ENCODE measurements around the gene HEPN1.

HEPN1 gene

GRCh38 chr11:124918950-124919349 is at the start of gene HEPN1:
Gene HEPN1, plus strand, starts transcription at chr11:124919250.
- no peak for DNase-seq (ENCODE audit: low read depth in 2 of 2)

- no peak for DNase-seq (ENCODE audit: low read depth in 2 of 2)
Measured at GRCh38 chr11:124869331-124869730, 49.7 kb upstream of the HEPN1 start.

GRCh38 chr11:124869856-124870387 is 49.1 kb upstream of the HEPN1 start:
- no peak for DNase-seq (ENCODE audit: low read depth in 2 of 2)

- DNase-seq (ENCODE audit: low read depth in 2 of 2), result no peak
Measured at GRCh38 chr11:124870430-124870829, 48.6 kb upstream of the HEPN1 start.

GRCh38 chr11:124872280-124872679 is 46.8 kb upstream of the HEPN1 start:
- DNase-seq (ENCODE audit: low read depth in 2 of 2), result no peak

- no peak for DNase-seq (ENCODE audit: low read depth in 2 of 2)
Measured at GRCh38 chr11:124872741-124873140, 46.3 kb upstream of the HEPN1 start.

- no peak for DNase-seq (ENCODE audit: low read depth in 2 of 2)
Measured at GRCh38 chr11:124873951-124874350, 45.1 kb upstream of the HEPN1 start.

- no peak for DNase-seq (ENCODE audit: low read depth in 2 of 2)
Measured at GRCh38 chr11:124874571-124875255, 44.3 kb upstream of the HEPN1 start.

GRCh38 chr11:124875401-124875800 is 43.6 kb upstream of the HEPN1 start:
- DNase-seq (ENCODE audit: low read depth in 2 of 2), result no peak

- DNase-seq (ENCODE audit: low read depth in 2 of 2), result peak; percentile 67 to 71
Measured at GRCh38 chr11:124875943-124876817, 42.9 kb upstream of the HEPN1 start.

- no peak for DNase-seq (ENCODE audit: low read depth in 2 of 2)
Measured at GRCh38 chr11:124876818-124877630, 42.0 kb upstream of the HEPN1 start.

GRCh38 chr11:124877631-124877909 is 41.5 kb upstream of the HEPN1 start:
- no peak for DNase-seq (ENCODE audit: low read depth in 2 of 2)

GRCh38 chr11:124877910-124878758 is 40.9 kb upstream of the HEPN1 start:
- no peak for DNase-seq (ENCODE audit: low read depth in 2 of 2)

- no peak for DNase-seq (ENCODE audit: low read depth in 2 of 2)
Measured at GRCh38 chr11:124878759-124879492, 40.1 kb upstream of the HEPN1 start.

- DNase-seq (ENCODE audit: low read depth in 2 of 2), result no peak
Measured at GRCh38 chr11:124879493-124880289, 39.4 kb upstream of the HEPN1 start.

- no peak for DNase-seq (ENCODE audit: low read depth in 2 of 2)
Measured at GRCh38 chr11:124880290-124880611, 38.8 kb upstream of the HEPN1 start.

GRCh38 chr11:124880958-124881357 is 38.1 kb upstream of the HEPN1 start:
- DNase-seq (ENCODE audit: low read depth in 2 of 2), result no peak

- no peak for DNase-seq (ENCODE audit: low read depth in 2 of 2)
Measured at GRCh38 chr11:124882339-124883071, 36.5 kb upstream of the HEPN1 start.

- DNase-seq (ENCODE audit: low read depth in 2 of 2), result no peak
Measured at GRCh38 chr11:124884340-124884739, 34.7 kb upstream of the HEPN1 start.
